HG03575 (cell line): Measurements from ENCODE around the gene HOXC6.

Source experiments
- ATAC-seq: cut with Tn5 transposase; IDR thresholded peaks from one replicate; pipeline ENCODE4 v1.9.1; 2021; ENCODE audit not compliant: unreplicated experiment, insufficient number of reproducible peaks, low FRiP score; ENCODE audit errors: extremely low read depth

Gene HOXC6

GRCh38 chr12:54000116-54001114 is 27.8 kb upstream of the HOXC6 start, which contains the start of gene HOXC9:
HOXC9 (plus strand) TSS chr12:54000161; CDS start chr12:54000189, 28 bp downstream.
- no peak for ATAC-seq

GRCh38 chr12:54001283-54002187 is 26.7 kb upstream of the HOXC6 start:
- no peak for ATAC-seq

GRCh38 chr12:54002278-54002914 is 25.8 kb upstream of the HOXC6 start:
- ATAC-seq, result no peak

GRCh38 chr12:54002915-54003389 is 25.3 kb upstream of the HOXC6 start:
- no peak for ATAC-seq

- ATAC-seq, result no peak
Measured at GRCh38 chr12:54003625-54004024, 24.6 kb upstream of the HOXC6 start.

GRCh38 chr12:54004063-54004840 is 24.0 kb upstream of the HOXC6 start:
- ATAC-seq, result no peak

GRCh38 chr12:54004841-54005530 is 23.3 kb upstream of the HOXC6 start:
- no peak for ATAC-seq

GRCh38 chr12:54005531-54005852 is 22.7 kb upstream of the HOXC6 start:
- no peak for ATAC-seq

- no peak for ATAC-seq
Measured at GRCh38 chr12:54005853-54006558, 22.2 kb upstream of the HOXC6 start.

GRCh38 chr12:54006559-54007220 is 21.6 kb upstream of the HOXC6 start:
- ATAC-seq, result no peak

- no peak for ATAC-seq
Measured at GRCh38 chr12:54007538-54008259, 20.5 kb upstream of the HOXC6 start.

GRCh38 chr12:54008260-54008552 is 20.0 kb upstream of the HOXC6 start:
- no peak for ATAC-seq

- no peak for ATAC-seq
Measured at GRCh38 chr12:54009171-54010052, 18.8 kb upstream of the HOXC6 start.

- ATAC-seq, result no peak
Measured at GRCh38 chr12:54010053-54010971, 17.9 kb upstream of the HOXC6 start.
